ENCODE data around the gene CRCP. TPM values are rescaled to one million over a fixed set of nuclear protein-coding genes. Genes with fewer than 3 reads are reported as not detected.

Gene CRCP
- total RNA-seq, 4 donors from 2014 or later = 23.9 to 49.4 (median 41.8) TPM

- no peaks in the 10 kb centered on the region for H3K27me3 ChIP-seq
- TF ChIP-seq CTCF (IDR thresholded peaks at IDR 0.05) (no peak), POLR2A (IDR thresholded peaks at IDR 0.05) (no peak), EP300 (IDR thresholded peaks at IDR 0.05) (no peak)
- peak overlapping the region; percentile 75 to 98 (median 80) for H3K4me3 ChIP-seq
- peaks cover 0 to 23% (median 8%) of the 10 kb centered on the region in 4 donors for H3K4me1 ChIP-seq
- H3K9me3 ChIP-seq = no peaks in the 10 kb centered on the region
- no peak for DNase-seq (ENCODE audit: low spot score in 2 of 2)
- peaks cover 0 to 31% (median 0%) of the 10 kb centered on the region in 3 donors for H3K36me3 ChIP-seq
- peak overlapping the region in 3 of 4 donors; percentile 53 to 87 (median 74) for H3K27ac ChIP-seq
- 69 to 72% methylated on average over 10 to 11 of the region's 11 CpGs for WGBS, 2 donors
Observed at GRCh38 chr7:66076462-66077329, 38.0 kb upstream of the CRCP start.

GRCh38 chr7:66078067-66078466, 36.6 kb upstream of the CRCP start:
- Histone ChIP-seq H3K9me3 (no peaks in the 10 kb centered on the region), H3K27ac (no peak overlapping the region), H3K4me3 (no peak overlapping the region), H3K27me3 (no peaks in the 10 kb centered on the region), H3K36me3 (peaks cover 0 to 45% (median 4%) of the 10 kb centered on the region in 3 donors), H3K4me1 (peaks cover 0 to 23% (median 8%) of the 10 kb centered on the region in 4 donors)
- WGBS, 2 donors = 87 to 98% methylated on average over 5 of the region's 5 CpGs
- DNase-seq (ENCODE audit: low spot score in 2 of 2) = no peak
- TF ChIP-seq CTCF (IDR thresholded peaks at IDR 0.05) (no peak), POLR2A (IDR thresholded peaks at IDR 0.05) (no peak), EP300 (IDR thresholded peaks at IDR 0.05) (no peak)

- Histone ChIP-seq H3K4me3 (no peak overlapping the region), H3K27ac (no peak overlapping the region), H3K9me3 (no peaks in the 10 kb centered on the region), H3K4me1 (peaks cover 0 to 10% (median under 1%) of the 10 kb centered on the region in 4 donors), H3K36me3 (peaks cover 0 to 85% (median 4%) of the 10 kb centered on the region in 3 donors), H3K27me3 (no peaks in the 10 kb centered on the region)
- 96 to 100% methylated on average over 5 to 6 of the region's 6 CpGs for WGBS, 2 donors
- no peak for DNase-seq (ENCODE audit: low spot score in 2 of 2)
- TF ChIP-seq POLR2A (IDR thresholded peaks at IDR 0.05) = no peak
- no peak for TF ChIP-seq EP300 (IDR thresholded peaks at IDR 0.05)
- no peak for TF ChIP-seq CTCF (IDR thresholded peaks at IDR 0.05)
Observed at GRCh38 chr7:66082083-66082482, 32.6 kb upstream of the CRCP start.

- Histone ChIP-seq H3K9me3 (no peaks in the 10 kb centered on the region), H3K27me3 (no peaks in the 10 kb centered on the region), H3K4me3 (no peak overlapping the region), H3K27ac (no peak overlapping the region), H3K4me1 (peaks cover 0 to 3% (median 0%) of the 10 kb centered on the region in 4 donors), H3K36me3 (peaks cover 0 to 94% (median 4%) of the 10 kb centered on the region in 3 donors)
- DNase-seq (ENCODE audit: low spot score in 2 of 2) = no peak
- 93 to 96% methylated on average over 9 to 15 of the region's 16 CpGs for WGBS, 2 donors
- TF ChIP-seq CTCF (IDR thresholded peaks at IDR 0.05) (no peak), EP300 (IDR thresholded peaks at IDR 0.05) (no peak), POLR2A (IDR thresholded peaks at IDR 0.05) (no peak)
Observed at GRCh38 chr7:66082886-66083415, 31.7 kb upstream of the CRCP start.

- TF ChIP-seq CTCF (IDR thresholded peaks at IDR 0.05) (no peak), EP300 (IDR thresholded peaks at IDR 0.05) (no peak), POLR2A (IDR thresholded peaks at IDR 0.05) (no peak)
- Histone ChIP-seq H3K4me1 (no peaks in the 10 kb centered on the region), H3K4me3 (no peak overlapping the region), H3K27ac (no peak overlapping the region), H3K9me3 (no peaks in the 10 kb centered on the region), H3K36me3 (peaks cover 0 to 89% (median 4%) of the 10 kb centered on the region in 3 donors), H3K27me3 (no peaks in the 10 kb centered on the region)
- DNase-seq (ENCODE audit: low spot score in 2 of 2) = no peak
- WGBS, 2 donors = 91 to 92% methylated on average over 2 of the region's 2 CpGs
Observed at GRCh38 chr7:66083677-66084076, 31.0 kb upstream of the CRCP start.
